ENCODE data around the gene CHD9NB.

The CHD9NB gene

GRCh38 chr16:53052519-53053501, at the start of gene CHD9NB:
TSS of gene CHD9NB (minus strand) at chr16:53052897. CDS start at chr16:53044158, 8,739 bp downstream.
- DNase-seq: no peak

- no peak for DNase-seq
These were observed 48.2 kb upstream of the CHD9NB start for GRCh38 chr16:53100889-53101288.

GRCh38 chr16:53100131-53100748, 47.5 kb upstream of the CHD9NB start:
- DNase-seq: no peak

GRCh38 chr16:53099318-53100130, 46.8 kb upstream of the CHD9NB start:
- peak; percentile 57 to 65 for DNase-seq

DNA sequence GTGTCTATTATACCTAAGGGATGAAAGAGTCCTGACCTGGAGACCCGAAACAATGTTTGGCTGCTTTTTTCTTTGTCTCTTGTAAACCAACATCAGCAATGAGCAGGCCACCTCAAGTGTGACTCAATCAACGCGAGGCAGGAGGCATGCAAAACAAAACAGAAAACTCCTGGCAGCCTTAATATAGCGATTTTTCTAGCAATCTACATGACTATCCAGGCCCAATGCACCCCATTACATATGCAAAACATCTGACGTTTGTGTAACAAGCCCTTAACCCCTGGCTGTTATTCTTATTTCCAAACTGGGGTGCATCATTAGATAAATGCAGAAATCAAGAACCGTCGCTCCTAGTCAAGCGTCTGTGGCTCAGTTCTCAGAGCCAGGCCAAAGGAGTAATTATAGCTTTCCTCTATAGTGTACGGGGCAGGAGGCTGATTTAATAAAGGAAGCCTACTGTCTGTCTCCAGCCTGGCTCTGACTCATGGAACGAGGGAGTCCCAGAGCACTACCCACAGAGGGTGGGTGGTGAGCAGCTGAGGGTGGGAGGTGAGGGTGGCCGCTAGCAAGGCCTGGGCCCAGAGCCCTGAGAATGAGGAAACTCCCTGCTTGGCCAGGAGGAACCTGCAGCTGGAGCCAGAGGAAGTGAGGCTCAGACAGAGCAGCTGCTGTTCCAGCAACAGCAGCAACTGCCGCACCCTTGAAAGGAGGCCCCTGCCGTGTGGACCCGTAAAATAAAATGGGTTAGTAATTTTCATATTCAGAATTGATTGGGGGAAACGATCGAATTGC, 46.0 kb upstream of the CHD9NB start:
- DNase-seq: peak; percentile 49 to 51

GRCh38 chr16:53097190-53097589, 44.5 kb upstream of the CHD9NB start:
- DNase-seq: no peak

- DNase-seq: peak; percentile 0 to 16
These were observed 41.4 kb upstream of the CHD9NB start for GRCh38 chr16:53094013-53094630.

- no peak for DNase-seq
These were observed 40.6 kb upstream of the CHD9NB start for GRCh38 chr16:53093162-53093744.

DNA sequence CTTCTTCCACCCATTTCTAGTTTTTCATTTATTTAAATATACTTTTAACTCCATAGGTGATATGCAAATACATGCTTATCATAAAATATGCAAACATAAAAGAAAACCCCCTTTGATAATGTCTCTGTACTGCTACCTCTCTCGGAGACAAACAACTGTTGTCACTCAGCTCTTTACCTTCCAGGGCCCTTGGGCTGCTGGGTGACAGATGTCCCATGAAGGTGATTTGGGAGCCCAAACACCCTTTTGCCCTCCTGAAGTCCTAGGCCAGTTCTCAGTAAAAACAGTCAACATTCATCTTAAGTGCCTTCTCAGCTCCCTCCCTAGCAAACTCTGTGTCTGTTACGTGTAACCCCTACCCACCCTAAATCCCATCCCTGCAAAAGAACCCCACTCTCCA, 39.6 kb upstream of the CHD9NB start:
- DNase-seq: no peak

- no peak for DNase-seq
These were observed 38.9 kb upstream of the CHD9NB start for GRCh38 chr16:53091466-53092211.

- no peak for DNase-seq
These were observed 38.1 kb upstream of the CHD9NB start for GRCh38 chr16:53090591-53091411.

- no peak for DNase-seq
These were observed 37.5 kb upstream of the CHD9NB start for GRCh38 chr16:53090286-53090590.

- DNase-seq: no peak
These were observed 37.0 kb upstream of the CHD9NB start for GRCh38 chr16:53089434-53090285.

DNA sequence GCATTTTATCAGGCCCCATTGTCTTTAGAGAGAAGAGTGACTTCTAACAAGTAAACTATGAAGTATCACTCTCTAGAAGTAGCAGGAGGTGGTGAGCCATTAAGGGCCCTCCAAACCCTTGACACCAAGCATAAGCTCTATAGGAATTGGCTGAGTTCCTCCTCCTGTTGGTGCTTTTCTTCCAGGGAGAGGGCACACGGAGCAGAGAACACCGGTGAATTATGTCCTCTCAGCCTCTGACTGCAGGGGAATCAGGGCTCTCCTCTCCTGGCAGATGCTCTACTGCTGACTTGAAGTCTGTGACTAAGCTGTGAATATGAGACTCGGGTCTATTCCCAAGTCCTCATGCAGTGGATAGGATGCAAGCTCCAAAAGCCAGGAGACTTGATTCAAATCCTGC, 34.4 kb upstream of the CHD9NB start:
- no peak for DNase-seq

- DNase-seq: no peak
These were observed 33.3 kb upstream of the CHD9NB start for GRCh38 chr16:53085931-53086421.

GRCh38 chr16:53085369-53085843, 32.7 kb upstream of the CHD9NB start:
- DNase-seq: no peak

DNA sequence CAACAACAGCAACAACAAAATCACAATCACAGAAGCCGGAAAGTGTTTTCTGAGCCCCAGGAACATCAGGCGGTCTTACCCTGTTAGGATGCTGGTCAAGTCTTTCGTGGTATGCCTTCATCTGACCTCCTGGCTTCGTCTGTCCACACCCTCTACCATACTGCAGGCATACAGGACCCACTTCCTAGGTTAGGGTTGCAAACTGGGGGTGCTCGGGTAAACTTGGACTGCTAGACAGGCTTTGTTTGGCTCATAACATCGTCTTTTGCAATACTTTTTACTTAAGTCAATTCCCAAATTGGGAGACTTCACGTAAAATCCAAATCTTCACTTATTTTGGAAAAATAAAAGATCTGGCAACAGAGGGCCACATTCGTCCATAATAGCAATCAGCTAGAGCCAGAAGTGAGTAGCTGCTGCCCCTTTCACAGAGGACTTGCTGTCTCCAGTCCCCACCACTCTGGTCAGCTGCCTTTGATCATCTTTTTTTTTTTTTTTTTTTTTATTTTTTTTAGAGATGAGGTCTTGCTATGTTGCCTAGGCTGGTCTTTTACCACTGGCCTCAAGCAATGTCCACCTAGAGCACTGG, 32.1 kb upstream of the CHD9NB start:
- DNase-seq: no peak

DNA sequence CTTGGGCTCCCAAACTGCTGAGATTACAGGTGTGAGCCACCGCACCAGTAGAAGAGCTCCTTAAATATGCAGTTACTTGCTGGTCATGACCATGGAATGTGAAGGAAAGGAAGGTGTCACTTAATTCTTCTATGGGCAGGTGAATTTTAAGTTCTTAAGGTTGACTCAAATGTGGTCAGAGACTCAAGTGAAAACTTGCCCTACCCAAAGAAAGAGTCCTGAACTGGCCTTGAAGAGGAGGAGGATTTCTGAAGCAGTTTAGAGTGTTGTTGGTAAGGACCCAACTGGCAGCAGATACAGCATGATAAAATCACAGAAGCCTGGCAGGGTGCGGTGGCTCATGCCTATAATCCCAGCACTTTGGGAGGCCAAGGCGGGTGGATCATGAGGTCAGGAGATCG, 31.4 kb upstream of the CHD9NB start:
- DNase-seq: no peak
